ENCODE measurements around the gene NOL4L.

DNA sequence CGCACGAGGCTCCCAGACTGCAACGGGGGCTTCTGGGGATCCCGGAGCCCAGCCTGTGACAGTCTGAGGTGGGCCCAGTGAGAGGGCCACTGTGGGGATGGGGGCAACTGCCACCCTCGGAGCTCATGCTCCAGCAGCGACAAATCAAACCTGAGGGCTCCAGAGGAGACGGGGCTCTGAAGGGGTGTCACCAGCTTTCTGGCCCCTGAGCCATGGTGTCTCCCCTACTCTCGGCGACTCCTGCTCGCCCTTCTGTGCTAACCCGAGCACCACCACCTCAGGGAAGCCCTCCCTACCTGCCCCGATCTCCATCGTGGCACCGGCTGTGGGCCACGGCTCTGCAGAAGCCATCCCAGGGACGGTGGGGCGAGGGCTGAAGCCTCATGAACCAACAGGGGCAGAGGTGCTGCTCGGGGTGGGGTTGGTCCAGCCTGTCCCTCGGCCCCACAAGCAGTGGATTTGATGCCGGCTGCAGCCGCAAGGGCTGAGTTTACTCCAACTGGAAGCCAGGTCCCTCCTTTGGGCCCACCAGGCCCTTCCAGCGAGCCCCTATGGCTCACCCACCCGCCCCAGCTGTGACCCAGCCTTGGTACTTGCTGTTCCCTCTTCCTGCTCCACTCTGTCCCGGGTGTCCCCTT, 124.3 kb downstream of the NOL4L start:
- no peak for TF ChIP-seq POLR2AphosphoS5 (IDR thresholded peaks at IDR 0.05)
- TF ChIP-seq, protein P1, sequence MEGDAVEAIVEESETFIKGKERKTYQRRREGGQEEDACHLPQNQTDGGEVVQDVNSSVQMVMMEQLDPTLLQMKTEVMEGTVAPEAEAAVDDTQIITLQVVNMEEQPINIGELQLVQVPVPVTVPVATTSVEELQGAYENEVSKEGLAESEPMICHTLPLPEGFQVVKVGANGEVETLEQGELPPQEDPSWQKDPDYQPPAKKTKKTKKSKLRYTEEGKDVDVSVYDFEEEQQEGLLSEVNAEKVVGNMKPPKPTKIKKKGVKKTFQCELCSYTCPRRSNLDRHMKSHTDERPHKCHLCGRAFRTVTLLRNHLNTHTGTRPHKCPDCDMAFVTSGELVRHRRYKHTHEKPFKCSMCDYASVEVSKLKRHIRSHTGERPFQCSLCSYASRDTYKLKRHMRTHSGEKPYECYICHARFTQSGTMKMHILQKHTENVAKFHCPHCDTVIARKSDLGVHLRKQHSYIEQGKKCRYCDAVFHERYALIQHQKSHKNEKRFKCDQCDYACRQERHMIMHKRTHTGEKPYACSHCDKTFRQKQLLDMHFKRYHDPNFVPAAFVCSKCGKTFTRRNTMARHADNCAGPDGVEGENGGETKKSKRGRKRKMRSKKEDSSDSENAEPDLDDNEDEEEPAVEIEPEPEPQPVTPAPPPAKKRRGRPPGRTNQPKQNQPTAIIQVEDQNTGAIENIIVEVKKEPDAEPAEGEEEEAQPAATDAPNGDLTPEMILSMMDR (IDR thresholded peaks at IDR 0.05): no peak
- no peak for TF ChIP-seq POLR2A (IDR thresholded peaks at IDR 0.05)
